ENCODE data around the gene OSBPL3.

- TF ChIP-seq CTCF (IDR thresholded peaks at IDR 0.05 in 4 of 5, conservative IDR thresholded peaks at IDR 0.05 in 1 of 5): no peak
- TF ChIP-seq POLR2A (IDR thresholded peaks at IDR 0.05): no peak
These were observed 180.5 kb downstream of the OSBPL3 start for GRCh38 chr7:24799506-24799905.

Data from gastrocnemius medialis (tissue), 4 donors.